Amygdala (tissue), 56 donors: ENCODE data around the gene SMARCD1.

Experiments
- DNase-seq, 56 donors: peaks; one replicate each; lab custom pipeline; 2025; lab: John Stamatoyannopoulos, UW

Gene SMARCD1

GRCh38 chr12:50102131-50102531 lies 17.0 kb downstream of the SMARCD1 start:
- peak in 37 of 56 donors; percentile 17 to 78 (median 37) for DNase-seq

GRCh38 chr12:50102646-50103309 lies 17.6 kb downstream of the SMARCD1 start:
- peak in 8 of 56 donors; percentile 15 to 59 (median 50) for DNase-seq

- DNase-seq = no peak
Observed at GRCh38 chr12:50103351-50103750, 18.2 kb downstream of the SMARCD1 start.

GRCh38 chr12:50103767-50104321 lies 18.7 kb downstream of the SMARCD1 start, which contains the start of gene GPD1:
Gene GPD1, plus strand, starts transcription at chr12:50104008. Its CDS starts 43 bp downstream, at chr12:50104051.
- peak in 47 of 56 donors; percentile 23 to 83 (median 60) for DNase-seq

- DNase-seq = no peak
Observed at GRCh38 chr12:50104417-50105366, 19.6 kb downstream of the SMARCD1 start.

- no peak for DNase-seq
Observed at GRCh38 chr12:50105913-50106450, 20.8 kb downstream of the SMARCD1 start.

- DNase-seq = no peak
Observed at GRCh38 chr12:50106907-50107306, 21.8 kb downstream of the SMARCD1 start.

- DNase-seq = no peak
Observed at GRCh38 chr12:50107416-50108268, 22.5 kb downstream of the SMARCD1 start.

GRCh38 chr12:50109319-50109718 lies 24.2 kb downstream of the SMARCD1 start:
- DNase-seq = no peak

GRCh38 chr12:50110127-50110761 lies 25.1 kb downstream of the SMARCD1 start:
- peak in 1 of 56 donors; percentile 30 for DNase-seq

- DNase-seq = peak in 12 of 56 donors; percentile 15 to 57 (median 35)
Observed at GRCh38 chr12:50110762-50111351, 25.7 kb downstream of the SMARCD1 start.

- no peak for DNase-seq
Observed at GRCh38 chr12:50111395-50111692, 26.2 kb downstream of the SMARCD1 start.

- peak; percentile 85 to 100 (median 99) for DNase-seq
Observed at GRCh38 chr12:50111693-50112455, 26.7 kb downstream of the SMARCD1 start, which contains the start of gene COX14. Gene COX14, plus strand, starts transcription at chr12:50112236. Its CDS starts 7,808 bp downstream, at chr12:50120044.

GRCh38 chr12:50112456-50113218 lies 27.5 kb downstream of the SMARCD1 start:
- peak in 7 of 56 donors; percentile 54 to 69 (median 63) for DNase-seq

GRCh38 chr12:50117057-50117622 lies 32.0 kb downstream of the SMARCD1 start:
- DNase-seq = peak in 3 of 56 donors; percentile 7 to 46 (median 15)

- no peak for DNase-seq
Observed at GRCh38 chr12:50119387-50119786, 34.2 kb downstream of the SMARCD1 start.

GRCh38 chr12:50120521-50120920 lies 35.4 kb downstream of the SMARCD1 start:
- DNase-seq = no peak
